NCI-H524 treated with DMSO at 0.1 percent for 48 hours (cell line): ENCODE results near the gene GIMD1.
"Not testable (repeated sequence)": the region's sequence is repeated elsewhere in the genome, so short reads cannot be mapped to it uniquely, and the experiment has no call there.

Experiments used
- DNase-seq: peaks from one replicate; lab custom pipeline; 2025; lab: John Stamatoyannopoulos, UW

The GIMD1 gene

DNA sequence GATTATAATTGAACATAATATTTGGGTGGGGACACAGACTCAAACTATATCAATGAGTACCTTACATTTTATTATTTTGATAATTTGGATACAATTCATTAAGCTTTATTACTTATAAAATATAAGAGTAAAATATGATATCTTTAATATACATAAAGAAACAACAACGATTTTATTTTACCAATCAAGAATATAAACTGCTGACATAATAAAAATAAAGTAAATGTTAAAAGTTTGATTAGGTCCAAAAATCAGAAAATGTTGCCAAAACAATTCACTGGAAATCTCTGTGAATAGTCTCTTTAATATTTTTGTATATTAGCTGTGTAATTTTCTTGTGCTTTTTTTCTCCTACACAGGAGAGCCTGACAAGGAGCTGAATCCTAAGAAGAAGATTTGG, 21.4 kb downstream of the GIMD1 start:
- no peak for DNase-seq

DNA sequence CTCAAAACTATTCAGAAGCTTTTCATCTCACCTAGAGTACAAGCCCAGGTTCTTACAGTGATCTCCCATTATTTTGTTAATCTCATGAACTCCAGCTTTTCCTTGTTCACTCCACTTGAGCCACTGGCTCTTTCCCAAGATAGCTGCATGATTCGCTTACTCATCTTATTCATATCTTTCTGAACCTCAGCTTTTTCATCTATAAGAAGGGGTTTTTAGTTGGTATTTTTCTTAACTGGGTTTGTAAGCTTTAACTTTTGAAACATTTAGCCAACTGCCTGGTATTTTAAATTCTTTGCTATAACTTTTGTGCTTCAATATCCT, 24.0 kb downstream of the GIMD1 start:
- no peak for DNase-seq

DNA sequence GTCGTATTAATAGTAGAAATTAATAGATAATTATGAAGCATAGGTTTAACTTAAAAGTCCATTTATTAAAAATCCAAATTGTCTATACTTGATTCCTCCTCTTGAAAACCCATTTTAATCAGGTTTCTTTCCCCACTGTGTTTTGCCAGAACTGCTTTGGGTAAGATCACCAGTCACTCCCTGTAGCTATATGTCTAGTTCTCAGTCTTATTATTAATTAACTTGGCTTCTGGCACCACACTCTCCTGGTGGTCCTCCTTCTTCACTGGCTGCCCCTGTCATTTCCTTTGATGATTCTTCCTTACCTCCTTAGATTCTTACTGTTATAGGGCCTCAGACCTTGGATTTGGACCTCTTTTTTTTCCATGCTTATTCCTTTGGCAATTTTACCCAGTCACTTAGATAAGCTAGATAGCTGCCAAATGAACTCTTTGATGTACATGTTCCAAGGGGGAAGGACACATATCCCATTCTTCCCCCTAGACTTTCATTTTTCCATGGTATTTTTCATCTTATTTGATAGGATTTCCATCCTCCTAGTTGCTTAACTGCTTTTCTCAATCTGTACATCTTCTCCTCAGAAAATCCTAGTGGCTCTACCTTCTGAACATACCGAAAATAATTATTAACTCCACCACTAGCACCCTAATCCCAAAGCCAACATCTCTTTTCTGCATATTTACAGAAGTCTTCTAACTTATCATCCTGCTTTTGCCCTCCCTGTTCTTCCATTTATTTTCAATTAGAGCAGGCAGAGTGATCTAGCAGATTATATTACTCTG, 24.5 kb downstream of the GIMD1 start:
- no peak for DNase-seq

DNA sequence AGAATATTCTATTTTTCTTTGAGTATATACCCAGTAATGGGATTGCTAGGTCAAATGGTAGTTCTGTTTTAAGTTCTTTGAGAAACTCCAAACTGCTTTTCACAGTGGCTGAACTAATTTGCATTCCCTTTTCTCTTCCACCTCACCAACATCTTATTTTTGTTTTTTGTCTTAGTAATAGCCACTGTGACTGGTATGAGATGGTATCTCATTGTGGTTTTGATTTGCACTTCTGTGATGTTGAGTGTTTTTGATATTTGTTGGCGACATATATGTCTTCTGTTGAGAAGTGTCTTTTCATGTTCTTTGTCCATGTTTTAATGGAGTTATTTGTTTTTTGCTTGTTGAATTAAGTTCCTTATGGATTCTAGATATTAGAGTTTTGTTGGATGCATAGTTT, 27.8 kb downstream of the GIMD1 start:
- no peak for DNase-seq

DNA sequence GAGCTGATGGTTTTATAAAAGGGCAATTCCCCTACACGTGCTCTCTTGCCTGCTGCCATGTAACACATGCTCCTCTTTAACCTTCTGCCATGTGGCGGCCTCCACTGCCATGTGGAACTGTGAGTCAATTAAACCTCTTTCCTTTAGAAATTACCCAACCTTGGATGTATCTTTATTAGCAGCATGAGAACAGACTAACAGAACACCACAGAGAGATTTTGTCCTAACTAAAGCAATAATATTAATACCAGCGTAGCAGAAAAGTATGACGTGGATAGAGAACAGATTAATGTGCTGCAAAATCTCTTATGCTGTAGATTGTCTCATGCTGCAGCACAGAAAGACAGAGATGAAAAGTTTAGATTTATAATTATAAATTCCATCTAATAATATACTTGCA, 29.1 kb downstream of the GIMD1 start:
- no peak for DNase-seq

DNA sequence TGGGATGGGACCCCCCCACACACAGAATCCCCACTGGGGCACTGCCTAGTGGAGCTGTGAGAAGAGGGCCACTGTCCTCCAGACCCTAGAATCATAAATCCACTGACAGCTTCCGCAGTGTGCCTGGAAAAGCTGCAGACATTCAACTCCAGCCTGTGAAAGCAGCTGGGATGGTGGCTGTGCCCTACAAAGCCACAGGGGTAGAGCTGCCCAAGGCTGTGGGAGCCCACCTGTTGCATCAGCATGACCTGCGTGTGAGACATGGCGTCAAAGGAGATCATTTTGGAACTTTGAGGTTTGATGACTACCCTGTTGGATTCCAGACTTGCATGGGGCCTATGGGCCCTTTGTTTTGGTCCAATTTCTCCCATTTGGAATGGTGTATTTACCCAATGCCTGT, 29.9 kb downstream of the GIMD1 start:
- no peak for DNase-seq

DNA sequence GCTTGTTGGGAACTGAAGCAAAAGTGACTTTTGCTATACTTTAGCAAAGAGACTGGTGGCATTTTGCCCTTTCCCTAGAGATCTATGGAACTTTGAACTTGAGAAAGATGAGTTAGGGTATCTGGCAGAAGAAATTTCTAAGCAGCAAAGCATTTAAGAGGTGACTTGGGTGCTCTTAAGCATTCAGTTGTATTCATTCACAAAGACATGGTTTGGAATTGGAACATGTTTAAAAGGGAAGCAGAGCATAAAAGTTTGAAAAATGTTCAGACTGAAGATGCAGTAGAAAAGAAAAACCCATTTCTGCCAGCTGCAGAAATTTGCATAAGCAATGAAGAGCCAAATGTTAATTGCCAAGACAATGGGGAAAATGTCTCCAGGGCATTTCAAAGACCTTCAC, 30.7 kb downstream of the GIMD1 start:
- no peak for DNase-seq

DNA sequence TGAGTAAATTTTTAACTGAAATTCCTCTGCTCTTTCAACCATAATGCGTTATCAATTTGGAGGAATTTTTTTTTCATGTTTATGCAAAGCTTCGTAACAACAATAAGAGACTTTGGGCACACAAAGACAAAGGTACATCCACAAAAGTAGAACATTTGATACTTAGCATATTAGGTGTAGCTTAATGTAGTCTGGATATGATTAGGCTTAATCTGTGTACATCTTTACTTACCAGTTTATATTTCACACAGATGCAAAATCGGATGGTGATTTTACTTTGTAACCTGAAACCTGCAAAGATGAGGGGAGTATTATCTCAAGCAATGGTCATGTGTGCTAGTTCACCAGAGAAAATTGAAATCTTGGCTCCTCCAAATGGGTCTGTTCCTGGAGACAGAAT, 32.0 kb downstream of the GIMD1 start:
- no peak for DNase-seq

DNA sequence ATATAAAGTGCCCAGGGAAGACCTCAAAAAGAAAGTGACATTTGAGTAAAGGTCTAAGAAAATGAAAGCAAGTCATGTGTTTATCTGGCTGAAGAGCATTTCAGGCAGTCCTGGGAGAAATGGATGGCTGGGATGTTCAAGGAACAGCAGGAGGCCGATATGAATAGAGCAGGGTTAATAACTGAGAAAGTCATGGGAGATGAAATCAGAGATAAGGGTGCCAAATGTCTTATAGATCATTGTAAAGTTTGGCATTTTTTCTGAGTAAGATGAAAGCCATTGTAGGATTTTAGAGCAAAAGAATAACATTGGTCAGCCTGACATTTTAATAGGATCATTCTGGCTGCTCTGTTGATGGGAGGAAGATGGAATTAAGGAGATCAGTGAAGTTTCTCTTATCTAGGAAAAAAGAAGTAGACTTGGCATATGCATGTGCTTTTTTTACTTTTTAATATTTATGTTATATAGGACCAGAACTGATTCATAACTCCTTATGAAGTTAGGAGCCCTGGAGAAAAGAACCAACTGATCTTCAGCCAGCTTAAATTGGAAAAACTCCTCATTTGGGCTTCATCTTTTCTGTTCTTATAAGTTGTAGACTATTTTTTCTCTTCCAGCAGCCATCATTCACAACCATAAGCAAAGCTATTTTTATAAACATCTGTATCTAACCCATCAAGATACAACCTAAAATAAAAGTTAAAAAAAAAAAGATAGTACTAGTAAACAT, 33.7 kb downstream of the GIMD1 start:
- no peak for DNase-seq

DNA sequence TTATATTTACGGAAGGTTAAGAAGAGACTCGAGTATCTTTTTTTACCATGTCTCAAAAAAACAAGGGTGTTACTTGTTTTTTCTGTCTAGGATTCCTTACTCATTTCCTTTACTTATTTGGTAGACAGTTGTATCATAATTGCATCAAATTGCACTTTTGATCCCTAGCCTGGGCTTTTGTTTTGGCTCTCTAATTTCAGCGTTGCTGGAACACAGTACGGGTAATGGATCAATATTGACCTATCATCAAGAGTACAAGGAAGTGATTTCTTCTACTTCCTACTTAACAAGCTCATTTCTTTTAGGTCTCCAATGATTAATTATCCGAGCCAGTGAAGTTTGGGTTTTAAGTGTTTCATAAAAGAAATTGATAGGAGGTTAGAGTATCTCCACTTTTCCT, 35.4 kb downstream of the GIMD1 start:
- DNase-seq, result no peak

DNA sequence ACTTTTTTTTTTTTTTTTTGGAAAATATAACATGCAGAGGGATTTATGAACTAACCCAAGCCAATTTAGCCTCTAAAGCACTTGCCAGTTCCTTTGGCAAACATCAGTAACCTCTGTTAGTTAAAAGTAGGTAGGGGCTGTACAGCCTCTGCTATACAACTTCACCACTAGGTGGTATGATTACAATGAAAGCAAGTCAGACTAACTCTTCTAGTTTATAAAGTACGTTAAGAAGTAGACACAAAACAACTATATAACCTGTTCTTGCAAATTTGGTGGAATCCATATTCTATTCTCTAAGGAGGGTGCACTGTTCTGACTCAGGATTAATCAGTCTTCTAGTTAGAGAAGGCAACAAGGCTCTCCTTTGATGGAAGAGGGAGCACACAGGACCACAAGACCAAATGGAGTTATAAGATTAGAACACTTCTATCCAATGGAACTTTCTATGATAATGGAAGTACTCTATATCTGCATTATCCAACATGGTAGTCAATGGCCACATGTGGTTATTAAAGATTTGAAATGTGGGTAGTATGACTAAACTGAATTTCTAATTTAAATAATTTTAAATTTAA, 39.4 kb downstream of the GIMD1 start:
- no peak for DNase-seq

DNA sequence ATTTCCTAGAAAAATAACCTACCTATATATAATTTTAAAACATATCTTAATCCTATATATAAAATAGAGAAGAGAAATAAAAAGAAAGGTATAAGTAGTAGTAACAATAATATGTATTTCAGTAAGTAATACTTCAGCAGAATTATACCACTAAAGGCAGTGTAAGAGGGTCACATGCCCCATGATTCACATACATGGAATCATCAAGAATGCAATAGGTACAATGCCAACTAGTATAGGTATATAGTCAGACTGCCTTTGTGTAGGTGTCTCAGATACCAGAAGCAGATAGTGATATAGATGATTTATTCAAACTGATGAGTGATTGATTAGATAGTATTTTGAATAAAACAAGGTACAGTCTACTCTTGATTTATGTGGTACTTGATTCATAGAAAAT, 42.8 kb downstream of the GIMD1 start:
- no peak for DNase-seq

DNA sequence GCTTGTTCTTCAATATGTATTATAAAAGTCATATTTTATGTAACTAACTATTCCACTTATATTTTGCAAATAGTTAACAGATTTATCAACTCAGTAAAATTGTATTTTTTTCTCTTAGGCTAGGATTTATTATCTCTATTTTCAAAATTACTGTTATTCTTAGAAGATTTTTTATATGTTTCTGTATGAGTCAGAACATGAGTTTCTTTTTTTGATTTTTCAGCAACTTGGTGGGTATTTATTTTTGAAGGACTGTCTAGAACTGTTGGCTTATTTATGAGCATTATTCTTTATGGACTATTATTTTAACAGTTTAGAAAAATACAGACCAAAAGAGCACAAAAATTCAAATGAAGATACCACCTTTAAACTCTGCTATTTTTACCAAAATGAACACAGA, 45.5 kb downstream of the GIMD1 start:
- DNase-seq, result no peak

DNA sequence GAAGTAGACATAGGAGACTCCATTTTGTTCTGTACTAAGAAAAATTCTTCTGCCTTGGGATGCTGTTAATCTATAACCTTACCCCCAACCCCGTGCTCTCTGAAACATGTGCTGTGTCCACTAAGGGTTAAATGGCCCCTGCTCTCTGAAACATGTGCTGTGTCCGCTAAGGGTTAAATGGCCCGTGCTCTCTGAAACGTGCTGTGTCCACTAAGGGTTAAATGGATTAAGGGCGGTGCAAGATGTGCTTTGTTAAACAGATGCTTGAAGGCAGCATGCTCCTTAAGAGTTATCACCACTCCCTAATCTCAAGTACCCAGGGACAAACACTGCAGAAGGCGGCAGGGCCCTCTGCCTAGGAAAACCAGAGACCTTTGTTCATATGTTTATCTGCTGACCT, 46.8 kb downstream of the GIMD1 start:
- not testable (repeated sequence) for DNase-seq

DNA sequence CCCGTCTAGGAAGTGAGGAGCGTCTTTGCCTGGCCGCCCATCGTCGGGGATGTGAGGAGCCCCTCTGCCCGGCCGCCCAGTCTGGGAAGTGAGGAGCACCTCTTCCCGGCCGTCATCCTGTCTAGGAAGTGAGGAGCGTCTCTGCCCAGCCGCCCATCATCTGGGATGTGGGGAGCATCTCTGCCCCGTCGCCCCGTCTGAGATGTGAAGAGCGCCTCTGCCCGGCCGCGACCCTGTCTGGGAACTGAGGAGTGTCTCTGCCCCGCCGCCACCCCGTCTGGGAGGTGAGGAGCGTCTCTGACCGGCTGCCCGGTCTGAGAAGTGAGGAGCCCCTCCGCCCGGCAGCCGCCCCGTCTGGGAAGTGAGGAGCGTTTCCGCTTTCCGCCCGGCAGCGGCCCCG, 47.4 kb downstream of the GIMD1 start:
- not testable (repeated sequence) for DNase-seq

DNA sequence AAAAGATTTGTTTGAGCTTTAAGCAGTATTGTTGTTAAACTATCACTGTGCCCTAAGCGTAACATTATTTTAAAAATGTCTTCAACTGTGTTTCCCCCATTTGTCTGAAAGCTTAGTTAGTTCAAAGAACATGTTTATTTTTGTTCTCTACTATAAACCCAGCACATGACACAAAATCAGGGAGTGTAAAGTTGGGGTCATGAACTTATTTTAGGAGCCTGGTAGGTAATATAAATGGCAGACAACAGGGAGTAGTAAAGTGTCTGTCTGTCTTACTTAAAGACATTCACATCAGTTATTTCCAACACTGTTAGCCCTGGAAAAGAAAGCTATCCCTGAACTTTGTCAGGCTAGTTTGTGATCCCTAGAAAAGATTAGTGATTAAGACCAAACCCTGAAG, 48.3 kb downstream of the GIMD1 start:
- no peak for DNase-seq

DNA sequence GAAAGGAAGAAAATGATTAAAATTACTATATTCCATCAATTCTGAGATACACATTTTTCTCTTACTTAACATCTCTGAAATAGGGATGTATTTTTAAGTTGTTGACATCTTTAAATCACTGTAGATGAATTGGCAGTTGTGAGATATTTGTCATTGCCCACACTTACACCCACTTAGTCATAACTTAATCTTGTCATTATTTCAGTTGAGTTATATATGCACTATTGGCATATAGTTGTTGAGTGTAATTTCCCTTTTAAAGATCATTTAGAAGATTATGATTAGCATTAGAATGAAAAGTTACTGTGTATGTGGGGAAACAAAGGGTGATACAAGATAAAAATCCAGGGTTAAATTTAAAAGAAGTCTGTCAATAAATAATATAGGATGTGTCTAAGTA, 50.1 kb downstream of the GIMD1 start:
- DNase-seq, result no peak

DNA sequence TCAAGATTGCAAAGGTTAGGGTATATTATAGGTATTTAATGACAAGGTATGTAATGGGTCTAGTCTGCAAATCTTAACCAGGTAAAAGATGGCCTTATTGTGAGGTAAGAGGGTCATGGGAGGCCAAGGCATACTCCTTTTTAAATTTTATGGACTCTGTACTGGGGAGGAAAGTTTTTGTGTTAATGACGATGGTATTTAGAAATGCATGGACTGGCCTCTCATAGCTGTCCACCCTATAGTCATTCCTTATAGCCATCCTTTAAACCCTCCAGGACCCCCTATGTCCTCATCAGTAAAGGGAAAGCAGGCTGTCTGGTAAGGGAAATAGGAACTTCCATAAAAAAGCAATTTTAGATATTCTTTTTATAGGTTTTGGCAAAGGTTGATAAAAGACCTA, 50.8 kb downstream of the GIMD1 start:
- DNase-seq, result no peak

DNA sequence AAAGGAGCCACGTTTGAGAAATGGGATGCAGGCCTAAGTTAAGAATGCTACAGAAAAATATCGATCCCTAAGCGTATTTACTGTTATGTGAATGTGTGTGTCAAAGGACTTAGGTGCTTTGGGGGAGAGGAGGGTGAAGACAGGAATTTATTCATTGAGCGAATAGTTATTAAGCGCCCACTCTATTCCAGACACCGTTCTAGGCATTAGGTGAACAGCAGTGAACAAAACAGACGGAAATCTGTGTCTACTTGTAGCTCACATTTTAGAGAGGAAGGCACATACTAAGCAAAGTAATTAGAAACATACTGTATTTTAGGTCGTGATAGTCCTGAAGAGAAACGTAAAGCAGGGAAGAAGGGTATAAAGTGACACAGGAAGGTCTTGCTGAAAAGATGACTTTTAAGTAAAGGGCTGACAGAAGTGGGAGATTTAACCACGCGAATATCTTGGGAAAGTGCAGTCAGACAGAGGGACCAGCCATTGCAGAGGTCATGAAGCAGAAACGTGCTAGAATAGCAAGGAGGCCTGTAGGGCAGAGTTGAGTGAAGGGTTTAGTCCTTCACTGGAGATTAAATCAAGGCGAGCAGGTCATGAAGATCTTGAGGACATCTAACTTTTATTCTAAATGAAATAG, 51.7 kb downstream of the GIMD1 start:
- DNase-seq, result no peak

DNA sequence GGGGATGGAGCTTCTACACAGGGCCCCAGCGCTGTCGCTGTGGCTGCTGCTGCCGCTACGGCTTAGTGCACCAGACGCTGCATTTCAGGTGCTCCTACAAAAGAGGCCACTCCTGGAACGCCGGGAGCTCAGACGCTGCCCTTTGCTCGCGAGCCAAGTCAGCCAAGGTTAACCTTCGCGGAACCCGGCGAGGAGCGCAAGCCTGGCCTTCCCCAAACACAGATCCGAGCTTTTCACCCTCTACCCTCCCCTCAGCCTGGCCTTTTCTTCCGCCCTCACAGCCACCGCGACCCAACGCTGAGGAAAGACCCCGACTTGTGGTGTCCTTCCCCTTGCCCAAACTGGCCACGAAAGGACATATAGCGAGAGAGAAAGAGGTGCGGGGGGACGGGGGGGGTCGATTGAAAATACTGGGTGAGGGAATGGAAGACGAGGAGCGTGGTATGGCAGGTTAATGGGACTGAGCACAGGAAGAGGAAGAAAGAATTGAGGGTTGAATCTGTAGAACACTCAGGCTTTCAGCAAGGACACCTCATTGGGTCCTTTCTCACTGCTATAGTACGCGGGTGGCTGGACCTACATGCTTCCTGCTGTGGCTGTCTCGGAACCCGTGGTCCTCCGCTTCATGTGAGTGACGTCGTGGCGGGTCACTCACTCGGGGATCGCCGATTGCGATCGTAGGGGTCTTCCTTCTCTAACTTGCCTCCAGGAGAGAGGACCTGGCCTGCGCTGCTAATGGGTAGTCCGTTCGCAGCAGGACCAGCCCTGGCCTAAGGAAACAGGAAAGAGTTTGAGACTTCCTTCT, 52.4 kb downstream of the GIMD1 start, which contains the start of the genes AIMP1 and TBCK:
Gene AIMP1, plus strand, starts transcription at position 583 of the 805 bp plus-strand sequence. CDS start 8,460 bp downstream, outside the sequence.
Gene TBCK, minus strand, starts transcription at position 242 of the 805 bp plus-strand sequence. CDS start 7,249 bp downstream, outside the sequence.
- peak; percentile 51 for DNase-seq

DNA sequence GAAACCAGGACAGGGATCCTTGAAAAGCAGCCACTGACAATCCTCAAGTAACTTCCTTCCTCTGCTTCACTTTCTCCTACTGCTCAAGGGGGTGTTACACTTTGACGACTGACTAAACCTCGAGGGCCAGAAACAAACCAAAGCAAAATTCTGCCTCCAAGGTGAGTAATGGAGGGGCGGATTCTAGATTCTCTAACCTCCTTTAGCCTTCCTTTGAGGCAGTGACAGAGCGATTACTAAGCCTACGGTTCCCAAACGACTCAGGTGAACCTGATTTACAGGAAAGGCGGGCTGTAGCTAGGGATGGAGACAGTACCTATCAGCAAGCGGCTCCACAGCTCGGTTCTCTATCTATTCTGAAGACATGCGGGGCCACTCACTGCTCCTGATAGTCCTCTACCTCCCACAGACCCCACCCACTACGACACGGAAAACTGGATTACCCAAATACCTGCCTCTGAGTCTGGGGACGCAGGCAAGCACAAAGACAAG, 53.1 kb downstream of the GIMD1 start:
- DNase-seq, result no peak

DNA sequence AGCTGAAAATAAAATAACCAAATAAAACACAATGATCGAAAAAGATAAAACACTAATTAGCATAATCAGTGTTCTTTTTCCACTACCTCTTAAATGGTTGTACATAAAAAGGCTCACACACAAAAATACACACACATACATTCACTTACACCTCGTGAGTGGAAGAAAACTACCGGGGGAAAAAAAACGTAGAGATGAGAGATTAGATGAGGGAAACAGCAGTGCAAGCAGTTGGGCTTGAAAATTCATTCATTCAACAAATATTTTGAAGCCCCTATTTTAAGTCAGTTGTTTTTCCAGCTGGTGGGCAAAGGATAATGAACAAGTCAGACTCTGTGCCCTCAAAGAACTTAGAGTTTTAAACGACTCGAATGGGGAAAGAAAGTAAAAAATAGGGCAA, 53.6 kb downstream of the GIMD1 start:
- no peak for DNase-seq
